Immature natural killer cell (primary cell): ENCODE measurements around the gene PCK2. TPM values are rescaled to one million over a fixed set of nuclear protein-coding genes. Genes with fewer than 3 reads are reported as not detected.
A peak's percentile ranks its signal among the peaks of the same experiment; 100 is the strongest.

Experiments
- DNase-seq, 3 donors: peaks; one replicate each; pipeline ENCODE4 v3.0.0; 2022; ENCODE audit warnings: mixed read lengths in 1 of 3
- H3K27ac Mint-ChIP-seq, 6 donors: one replicate each; pipeline ENCODE4 v1.8.0; 2020; ENCODE audit warnings: mixed read lengths in 6 of 6, mild to moderate bottlenecking in 5 of 6, inconsistent platforms in 4 of 6, moderate library complexity in 3 of 6
- H3K27me3 Mint-ChIP-seq, 3 donors: one replicate each; pipeline ENCODE4 v1.8.0; 2020 to 2021; ENCODE audit warnings: low read depth in 3 of 3, mild to moderate bottlenecking in 3 of 3, mixed read lengths in 3 of 3, moderate library complexity in 3 of 3, inconsistent platforms in 1 of 3
- H3K36me3 Mint-ChIP-seq, 3 donors: one replicate each; pipeline ENCODE4 v1.8.0; 2020; ENCODE audit warnings: mixed read lengths in 3 of 3, inconsistent platforms in 2 of 3, mild to moderate bottlenecking in 2 of 3
- H3K4me1 Mint-ChIP-seq, 2 donors: one replicate each; pipeline ENCODE4 v1.8.0; 2020; ENCODE audit warnings: inconsistent platforms in 2 of 2, mild to moderate bottlenecking in 2 of 2, mixed read lengths in 2 of 2, moderate library complexity in 1 of 2
- H3K4me3 Mint-ChIP-seq, 5 donors: one replicate each; pipeline ENCODE4 v1.8.0; 2020; ENCODE audit warnings: mild to moderate bottlenecking in 5 of 5, mixed read lengths in 5 of 5, inconsistent platforms in 3 of 5, moderate library complexity in 3 of 5
- H3K9me3 Mint-ChIP-seq, 6 donors: one replicate each; pipeline ENCODE4 v1.8.0; 2020; ENCODE audit warnings: mild to moderate bottlenecking in 6 of 6, mixed read lengths in 6 of 6, inconsistent platforms in 4 of 6, moderate library complexity in 3 of 6
- polyA plus RNA-seq, 3 donors: library from polyadenylated mRNA; unstranded; fragments of 300-500 nt; fragmentation: Illumina TruSeq; gene quantifications; one replicate each; pipeline ENCODE4 v1.2.3, GENCODE V29; 2021

Gene PCK2
- polyA plus RNA-seq, 3 donors from 2014 or later: 8.2 to 13.3 (median 12.0) TPM

- peaks cover 0 to 2% (median 0%) of the 10 kb centered on the region in 3 donors for H3K27me3 Mint-ChIP-seq
- H3K4me3 Mint-ChIP-seq: no peak overlapping the region
- no peak overlapping the region for H3K27ac Mint-ChIP-seq
- no peak for DNase-seq
- H3K9me3 Mint-ChIP-seq: no peaks in the 10 kb centered on the region
- H3K36me3 Mint-ChIP-seq: peaks cover 0 to 13% (median 5%) of the 10 kb centered on the region in 3 donors
- no peaks in the 10 kb centered on the region for H3K4me1 Mint-ChIP-seq
Measured at GRCh38 chr14:24066496-24067132, 27.5 kb upstream of the PCK2 start.

DNA sequence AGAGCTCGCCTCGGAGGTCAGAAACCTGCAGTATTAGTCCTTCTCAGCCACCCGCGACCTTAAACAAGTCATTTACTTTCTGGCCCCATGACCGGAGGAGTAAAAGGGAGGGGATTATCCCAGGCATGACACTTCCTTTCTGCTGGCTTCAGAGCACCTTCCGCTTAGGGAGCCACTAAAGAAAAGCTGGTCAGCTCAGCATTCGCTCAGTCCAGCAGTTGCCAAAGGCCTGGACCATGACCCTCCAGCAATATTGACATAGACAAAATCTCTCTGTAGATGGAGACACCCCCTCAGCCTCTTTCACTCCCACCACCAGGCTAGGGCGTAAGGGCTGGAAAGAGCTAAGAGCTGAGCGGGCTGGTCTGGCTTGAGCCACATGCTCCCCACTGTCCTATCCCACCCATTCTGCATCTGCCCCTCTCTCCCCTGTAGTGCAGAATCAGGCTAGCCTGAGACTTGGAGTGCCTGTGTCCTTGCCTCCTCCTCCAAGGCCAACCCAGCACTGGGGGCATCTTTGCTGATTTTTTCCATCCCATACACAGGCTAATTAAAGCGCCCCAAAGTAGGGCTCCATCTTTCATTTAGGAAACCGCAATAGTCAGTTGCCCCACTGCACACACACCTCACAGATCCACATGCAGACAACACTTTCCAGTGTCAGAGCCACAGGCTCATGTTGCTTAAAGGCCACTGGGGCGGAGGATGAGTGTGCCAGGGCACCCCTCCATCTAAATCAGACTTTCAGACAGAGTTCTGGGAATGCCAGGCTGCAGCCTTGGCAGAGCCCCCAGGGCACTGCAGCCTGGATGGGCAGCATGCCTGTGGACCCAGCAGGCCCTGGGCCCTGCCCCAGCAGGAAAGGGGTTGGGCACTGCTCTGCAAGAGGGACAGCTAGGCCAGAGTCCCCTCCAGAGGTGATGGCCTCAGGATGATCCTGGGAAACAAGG lies 26.7 kb upstream of the PCK2 start:
- DNase-seq: no peak
- Mint-ChIP-seq H3K27me3 (peaks cover 0 to 2% (median 0%) of the 10 kb centered on the region in 3 donors), H3K9me3 (no peaks in the 10 kb centered on the region), H3K36me3 (peaks cover 0 to 13% (median 5%) of the 10 kb centered on the region in 3 donors), H3K4me3 (no peak overlapping the region), H3K27ac (no peak overlapping the region), H3K4me1 (no peaks in the 10 kb centered on the region)

- H3K27ac Mint-ChIP-seq: no peak overlapping the region
Measured at GRCh38 chr14:24068711-24069410, 25.2 kb upstream of the PCK2 start.

GRCh38 chr14:24069411-24069735 lies 24.7 kb upstream of the PCK2 start:
- H3K4me3 Mint-ChIP-seq: no peak overlapping the region
- H3K27me3 Mint-ChIP-seq: peaks cover 0 to 2% (median 2%) of the 10 kb centered on the region in 3 donors
- no peaks in the 10 kb centered on the region for H3K9me3 Mint-ChIP-seq

More at GRCh38 chr14:24068711-24069410, 25.2 kb upstream of the PCK2 start:
- Mint-ChIP-seq H3K27me3 (peaks cover 0 to 2% (median 2%) of the 10 kb centered on the region in 3 donors), H3K4me1 (no peaks in the 10 kb centered on the region), H3K4me3 (no peak overlapping the region), H3K36me3 (peaks cover 0 to 13% (median 5%) of the 10 kb centered on the region in 3 donors), H3K9me3 (no peaks in the 10 kb centered on the region)
- DNase-seq: no peak

DNA sequence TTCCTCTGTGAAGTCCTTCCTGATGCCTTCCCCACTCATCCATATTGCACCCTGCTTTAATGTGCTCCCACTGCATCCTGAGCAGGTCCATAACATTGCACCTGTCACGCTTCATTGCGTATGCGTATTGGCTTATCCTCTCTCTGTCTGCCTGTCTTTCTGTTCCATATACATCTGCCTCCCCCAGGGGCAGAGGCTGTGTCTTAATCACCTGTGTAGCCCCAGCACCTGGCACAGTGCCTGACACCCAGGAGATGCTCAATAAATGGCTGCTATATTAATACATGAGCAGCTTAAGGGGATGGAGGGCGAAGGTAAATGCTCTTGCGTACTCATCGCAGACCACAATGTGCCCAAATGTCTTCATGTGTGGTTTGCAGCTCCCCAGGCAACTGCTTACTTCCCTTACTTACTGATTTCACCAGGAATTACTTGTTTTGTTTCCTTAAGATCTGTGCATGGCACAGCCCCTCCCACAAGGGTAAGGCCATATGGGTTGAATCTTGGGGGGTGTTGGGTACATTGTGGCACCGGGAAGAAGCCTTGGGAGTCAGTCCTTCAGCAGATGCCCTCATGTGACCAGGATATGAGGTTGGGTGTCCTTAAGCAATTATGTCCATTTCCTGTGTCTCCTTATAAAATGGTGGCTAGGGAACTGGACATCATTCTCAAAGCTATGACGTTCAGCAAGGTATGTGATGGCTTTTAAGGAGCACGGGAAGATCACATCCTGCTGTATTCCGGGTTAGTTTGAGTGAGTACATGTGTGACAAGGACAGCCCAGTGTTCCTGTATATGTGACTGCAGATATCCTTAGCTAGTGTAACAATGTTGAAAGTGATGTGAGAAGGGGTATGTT lies 23.6 kb upstream of the PCK2 start:
- no peak for DNase-seq
- no peak overlapping the region for H3K4me3 Mint-ChIP-seq
- no peak overlapping the region for H3K27ac Mint-ChIP-seq
- H3K27me3 Mint-ChIP-seq: peaks cover 0 to 2% (median 2%) of the 10 kb centered on the region in 3 donors
- H3K4me1 Mint-ChIP-seq: no peaks in the 10 kb centered on the region
- H3K36me3 Mint-ChIP-seq: peaks cover 0 to 13% (median 5%) of the 10 kb centered on the region in 3 donors
- no peaks in the 10 kb centered on the region for H3K9me3 Mint-ChIP-seq

More at GRCh38 chr14:24069411-24069735, 24.7 kb upstream of the PCK2 start:
- no peaks in the 10 kb centered on the region for H3K4me1 Mint-ChIP-seq
- peaks cover 0 to 13% (median 5%) of the 10 kb centered on the region in 3 donors for H3K36me3 Mint-ChIP-seq
- DNase-seq: no peak
- H3K27ac Mint-ChIP-seq: no peak overlapping the region

DNA sequence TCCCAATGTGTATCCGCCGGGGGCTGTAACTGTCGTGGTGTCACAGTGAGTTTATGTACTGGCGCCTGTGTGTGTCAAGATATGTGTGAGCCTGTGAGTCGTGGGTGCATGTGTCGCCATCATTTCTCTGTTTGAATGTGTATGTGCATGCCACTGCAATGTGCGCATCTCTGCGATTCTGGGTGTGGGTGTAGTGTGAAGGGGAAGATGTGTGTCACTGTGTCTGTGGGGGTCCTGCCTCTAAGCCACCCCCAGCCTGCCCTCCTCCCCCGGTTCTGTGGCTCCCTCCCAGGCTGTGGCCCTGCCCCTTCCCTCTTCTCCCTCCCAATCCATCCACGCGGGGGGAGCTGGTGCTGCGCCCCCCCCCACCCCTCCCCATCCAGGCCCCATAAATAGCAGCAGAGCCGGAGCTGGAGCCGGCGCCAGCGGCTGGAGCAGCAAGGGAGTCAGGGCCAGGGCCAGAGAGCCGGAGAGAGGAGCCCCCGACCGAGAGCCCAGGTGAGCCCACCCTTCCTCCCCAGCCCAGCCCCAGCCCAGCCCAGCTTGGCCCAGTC lies 22.9 kb upstream of the PCK2 start, which contains the start of gene CPNE6:
CPNE6 (plus strand) TSS at position 419 of the 554 bp plus-strand sequence. CDS start 1,375 bp downstream, outside the sequence.
- Mint-ChIP-seq H3K27ac (no peak within 1 kb of the TSS), H3K27me3 (peaks cover 2 to 3% (median 2%) of the 10 kb centered on the region in 3 donors), H3K4me3 (no peak within 1 kb of the TSS), H3K4me1 (no peaks in the 10 kb centered on the region), H3K36me3 (peaks cover 0 to 13% (median 5%) of the 10 kb centered on the region in 3 donors), H3K9me3 (no peaks in the 10 kb centered on the region)
- DNase-seq: no peak

DNA sequence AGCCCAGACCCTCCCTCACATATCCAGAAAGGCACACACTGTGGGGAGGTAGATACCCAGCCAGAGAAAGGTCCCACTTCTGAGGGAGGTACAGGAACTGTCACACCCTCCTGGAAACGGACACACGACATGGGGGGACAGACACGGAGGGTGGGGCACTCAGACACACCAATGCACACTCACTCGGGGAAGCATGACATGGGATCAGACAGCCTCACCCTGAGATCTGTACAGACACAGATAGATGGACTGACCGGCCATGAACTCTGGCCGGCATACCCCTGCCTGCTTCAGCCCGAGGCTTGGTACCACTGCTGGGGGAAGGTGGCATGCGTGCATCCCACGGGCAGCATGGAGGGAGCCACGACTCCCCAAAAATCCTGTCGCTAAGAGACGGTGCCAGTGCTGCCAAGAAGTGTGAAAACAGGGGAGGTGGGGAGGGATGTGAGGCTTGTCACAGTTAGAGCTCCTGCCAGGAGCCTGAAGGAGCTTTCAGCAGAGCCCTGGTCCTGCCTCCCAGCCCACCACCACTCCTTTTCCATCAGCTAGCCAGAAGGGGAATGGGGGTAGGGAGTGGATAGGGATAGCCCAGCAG lies 22.2 kb upstream of the PCK2 start:
- H3K27me3 Mint-ChIP-seq: peaks cover 0 to 3% (median 2%) of the 10 kb centered on the region in 3 donors

GRCh38 chr14:24072436-24072835 lies 21.7 kb upstream of the PCK2 start:
- H3K4me3 Mint-ChIP-seq: no peak overlapping the region
- H3K4me1 Mint-ChIP-seq: no peaks in the 10 kb centered on the region
- DNase-seq: no peak
- peaks cover 0 to 11% (median 5%) of the 10 kb centered on the region in 3 donors for H3K36me3 Mint-ChIP-seq
- H3K27me3 Mint-ChIP-seq: peaks cover 0 to 3% (median 2%) of the 10 kb centered on the region in 3 donors
- H3K27ac Mint-ChIP-seq: no peak overlapping the region
- no peaks in the 10 kb centered on the region for H3K9me3 Mint-ChIP-seq

More for the DNA sequence above, 22.2 kb upstream of the PCK2 start:
- DNase-seq: no peak
- Mint-ChIP-seq H3K27ac (no peak overlapping the region), H3K4me1 (no peaks in the 10 kb centered on the region), H3K9me3 (no peaks in the 10 kb centered on the region), H3K4me3 (no peak overlapping the region), H3K36me3 (peaks cover 0 to 13% (median 5%) of the 10 kb centered on the region in 3 donors)

DNA sequence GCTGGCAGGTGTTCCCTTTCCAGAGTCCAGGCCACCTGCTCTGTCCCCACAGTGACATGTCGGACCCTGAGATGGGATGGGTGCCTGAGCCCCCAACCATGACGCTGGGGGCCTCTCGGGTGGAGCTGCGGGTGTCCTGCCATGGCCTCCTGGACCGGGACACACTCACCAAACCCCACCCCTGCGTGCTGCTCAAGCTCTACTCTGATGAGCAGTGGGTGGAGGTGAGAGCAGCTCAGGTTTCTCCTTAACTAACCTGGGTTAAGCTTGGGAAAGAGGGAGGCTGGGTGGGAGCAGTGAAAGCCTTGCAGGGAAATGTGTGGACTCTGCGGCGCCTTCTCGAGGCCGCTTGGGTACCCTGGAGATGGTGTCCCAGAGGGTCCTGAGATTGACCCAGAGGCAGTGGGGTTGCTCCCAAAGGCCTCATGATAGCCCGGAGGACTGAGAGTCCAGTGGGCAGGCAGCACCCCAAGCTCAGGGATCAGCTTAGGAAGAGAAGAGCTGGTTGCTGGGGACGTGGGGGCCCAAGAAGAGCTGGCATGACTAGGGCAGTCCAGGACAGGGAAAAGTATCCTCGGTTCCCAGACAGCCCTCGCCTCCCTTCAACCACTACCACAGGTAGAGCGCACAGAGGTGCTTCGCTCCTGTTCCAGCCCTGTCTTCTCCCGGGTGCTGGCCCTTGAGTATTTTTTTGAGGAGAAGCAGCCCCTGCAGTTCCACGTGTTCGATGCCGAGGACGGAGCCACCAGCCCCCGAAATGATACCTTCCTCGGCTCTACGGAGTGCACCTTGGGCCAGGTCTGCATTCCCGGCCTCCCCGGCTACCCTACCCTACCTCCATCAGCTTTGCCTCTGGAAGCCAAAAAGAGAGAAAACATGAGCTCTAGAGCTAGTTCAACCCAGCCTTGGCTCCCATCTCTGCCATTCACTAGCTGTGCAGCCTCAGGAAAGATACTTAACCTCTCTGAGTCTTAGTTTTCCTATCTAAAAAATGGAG lies 20.9 kb upstream of the PCK2 start:
- DNase-seq: no peak
- peak overlapping the region in 1 of 6 donors; percentile 62 for H3K27ac Mint-ChIP-seq
- no peak overlapping the region for H3K4me3 Mint-ChIP-seq
- H3K27me3 Mint-ChIP-seq: peaks cover 0 to 3% (median 2%) of the 10 kb centered on the region in 3 donors
- no peaks in the 10 kb centered on the region for H3K4me1 Mint-ChIP-seq
- no peaks in the 10 kb centered on the region for H3K9me3 Mint-ChIP-seq
- peaks cover 0 to 5% (median 5%) of the 10 kb centered on the region in 3 donors for H3K36me3 Mint-ChIP-seq

- Mint-ChIP-seq H3K36me3 (peaks cover 0 to 5% (median 5%) of the 10 kb centered on the region in 3 donors), H3K27ac (peak overlapping the region in 1 of 6 donors; percentile 32), H3K4me3 (no peak overlapping the region)
Measured at GRCh38 chr14:24074625-24075484, 19.3 kb upstream of the PCK2 start.

More at GRCh38 chr14:24074625-24075484, 19.3 kb upstream of the PCK2 start:
- no peaks in the 10 kb centered on the region for H3K4me1 Mint-ChIP-seq
- H3K27me3 Mint-ChIP-seq: peaks cover 0 to 4% (median 3%) of the 10 kb centered on the region in 3 donors
- DNase-seq: no peak
- H3K9me3 Mint-ChIP-seq: no peaks in the 10 kb centered on the region
